BE2C (cell line): ENCODE measurements around the gene CALCOCO2.

Experiments
- DNase-seq: peaks from one replicate; pipeline ENCODE4 v3.0.0-alpha.2; 2020
- H3K27me3 ChIP-seq: fragments of 250-450 bp; sonication (Bioruptor Pico); 2 replicates; pipeline ENCODE4 v1.5.1; 2020; ENCODE audit warnings: mild to moderate bottlenecking
- H3K36me3 ChIP-seq: fragments of 250-450 bp; sonication (Bioruptor Pico); 2 replicates; pipeline ENCODE4 v1.5.1; 2020; ENCODE audit warnings: mild to moderate bottlenecking
- H3K4me1 ChIP-seq: fragments of 250-450 bp; sonication (Bioruptor Pico); 2 replicates; pipeline ENCODE4 v1.5.1; 2020
- H3K4me3 ChIP-seq: 2 replicates; pipeline ENCODE4 v1.5.1; 2011; ENCODE audit warnings: low read depth, low read length
- H3K9me3 ChIP-seq: fragments of 250-450 bp; sonication (Bioruptor Pico); 2 replicates; pipeline ENCODE4 v1.5.1; 2020
- TF ChIP-seq, protein P1 (sequence below): IDR thresholded peaks from 2 replicates; pipeline ENCODE4 v1.5.1; 2012; ENCODE audit warnings: mild to moderate bottlenecking, low read depth, low read length

CALCOCO2 gene

DNA sequence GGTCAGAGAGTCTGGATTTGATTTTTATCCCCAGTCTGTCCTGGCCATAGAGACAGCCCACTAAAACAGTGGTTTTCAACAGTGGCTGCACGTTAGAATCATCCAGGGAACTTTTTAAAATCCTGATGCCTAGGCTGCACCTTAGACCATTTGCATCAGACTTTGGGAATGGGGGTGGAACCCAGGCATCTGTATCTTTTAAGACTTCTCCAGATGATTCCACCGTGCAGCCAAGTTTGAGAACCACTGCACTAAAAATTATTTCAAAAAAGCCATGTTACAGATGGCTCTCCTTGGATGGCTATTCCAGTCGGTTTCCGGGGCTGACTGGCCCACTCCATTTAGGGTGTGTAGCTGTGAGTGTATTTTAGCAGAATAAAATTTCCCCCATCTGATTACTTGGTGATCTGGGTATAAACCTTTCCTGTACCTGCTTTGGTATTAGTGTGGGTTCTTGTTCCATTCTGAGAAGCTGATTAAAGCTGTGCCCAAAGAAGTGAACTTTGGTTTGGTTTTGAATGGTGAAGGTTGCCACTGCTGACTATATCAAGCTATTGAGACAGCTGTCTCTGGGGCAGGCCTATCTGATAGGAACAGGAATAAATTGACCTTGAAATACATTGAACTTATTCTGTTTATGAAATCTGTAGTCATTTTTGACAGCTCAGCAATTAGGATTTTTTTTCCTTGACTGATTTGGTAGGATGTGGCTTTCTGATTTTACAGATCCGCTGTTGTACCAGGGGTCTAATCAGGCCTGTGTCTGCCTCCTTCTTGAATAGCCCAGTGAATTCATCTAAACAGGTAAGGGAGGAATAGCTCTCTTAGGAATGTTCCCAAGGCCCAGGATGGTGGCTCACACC is 63.0 kb downstream of the CALCOCO2 start:
- Histone ChIP-seq H3K27me3 (no peaks in the 10 kb centered on the region), H3K4me3 (peak overlapping the region; percentile 95), H3K9me3 (no peaks in the 10 kb centered on the region), H3K36me3 (peaks cover 38% of the 10 kb centered on the region), H3K4me1 (no peaks in the 10 kb centered on the region)
- DNase-seq, result no peak
- TF ChIP-seq, protein P1, sequence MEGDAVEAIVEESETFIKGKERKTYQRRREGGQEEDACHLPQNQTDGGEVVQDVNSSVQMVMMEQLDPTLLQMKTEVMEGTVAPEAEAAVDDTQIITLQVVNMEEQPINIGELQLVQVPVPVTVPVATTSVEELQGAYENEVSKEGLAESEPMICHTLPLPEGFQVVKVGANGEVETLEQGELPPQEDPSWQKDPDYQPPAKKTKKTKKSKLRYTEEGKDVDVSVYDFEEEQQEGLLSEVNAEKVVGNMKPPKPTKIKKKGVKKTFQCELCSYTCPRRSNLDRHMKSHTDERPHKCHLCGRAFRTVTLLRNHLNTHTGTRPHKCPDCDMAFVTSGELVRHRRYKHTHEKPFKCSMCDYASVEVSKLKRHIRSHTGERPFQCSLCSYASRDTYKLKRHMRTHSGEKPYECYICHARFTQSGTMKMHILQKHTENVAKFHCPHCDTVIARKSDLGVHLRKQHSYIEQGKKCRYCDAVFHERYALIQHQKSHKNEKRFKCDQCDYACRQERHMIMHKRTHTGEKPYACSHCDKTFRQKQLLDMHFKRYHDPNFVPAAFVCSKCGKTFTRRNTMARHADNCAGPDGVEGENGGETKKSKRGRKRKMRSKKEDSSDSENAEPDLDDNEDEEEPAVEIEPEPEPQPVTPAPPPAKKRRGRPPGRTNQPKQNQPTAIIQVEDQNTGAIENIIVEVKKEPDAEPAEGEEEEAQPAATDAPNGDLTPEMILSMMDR, result no peak

DNA sequence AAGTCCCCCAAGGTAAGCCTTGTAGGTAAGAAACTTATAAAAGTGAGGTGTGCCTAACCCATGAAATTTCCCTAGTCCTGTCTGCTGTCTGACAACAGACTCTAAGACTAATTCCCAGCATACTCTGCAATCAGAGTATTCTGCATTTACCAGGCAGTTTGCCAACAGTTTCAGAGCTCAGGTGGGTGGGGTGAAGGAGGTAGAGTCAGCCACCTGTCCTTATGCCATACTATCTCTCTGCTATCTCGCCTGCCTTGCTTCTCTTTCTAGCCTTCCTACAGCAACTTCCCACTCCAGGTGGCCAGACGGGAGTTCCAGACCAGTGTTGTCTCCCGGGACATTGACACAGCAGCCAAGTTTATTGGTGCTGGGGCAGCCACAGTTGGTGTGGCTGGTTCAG is 64.1 kb downstream of the CALCOCO2 start:
- no peak for DNase-seq
- H3K4me1 ChIP-seq, result no peaks in the 10 kb centered on the region
- H3K9me3 ChIP-seq, result no peaks in the 10 kb centered on the region
- no peaks in the 10 kb centered on the region for H3K27me3 ChIP-seq
- H3K4me3 ChIP-seq, result no peak overlapping the region
- TF ChIP-seq, protein P1, result no peak
- H3K36me3 ChIP-seq, result peaks cover 38% of the 10 kb centered on the region

DNA sequence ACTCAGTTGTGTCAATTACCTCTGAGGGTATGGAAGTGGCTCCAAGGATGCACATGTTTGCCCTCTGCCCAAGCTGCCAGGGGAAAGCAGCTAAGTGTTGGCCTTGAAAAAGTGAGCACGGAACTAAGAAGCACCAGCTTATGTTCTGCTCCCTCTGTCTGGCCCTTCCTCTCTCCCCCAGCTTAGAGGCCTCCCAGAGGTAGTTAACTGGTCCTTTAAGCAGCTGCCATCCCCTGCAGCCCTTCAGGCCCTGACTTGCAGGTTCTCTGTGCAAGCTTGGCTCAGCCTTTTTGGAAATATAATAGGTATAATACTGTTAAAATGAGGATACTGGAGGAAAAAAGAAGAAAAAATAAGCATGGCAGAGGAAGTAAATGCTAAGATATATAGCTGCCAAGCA is 70.4 kb downstream of the CALCOCO2 start:
- Histone ChIP-seq H3K27me3 (no peaks in the 10 kb centered on the region), H3K36me3 (peaks cover 15% of the 10 kb centered on the region), H3K4me3 (no peak overlapping the region), H3K4me1 (no peaks in the 10 kb centered on the region), H3K9me3 (no peaks in the 10 kb centered on the region)
- TF ChIP-seq, protein P1, result no peak
- no peak for DNase-seq

DNA sequence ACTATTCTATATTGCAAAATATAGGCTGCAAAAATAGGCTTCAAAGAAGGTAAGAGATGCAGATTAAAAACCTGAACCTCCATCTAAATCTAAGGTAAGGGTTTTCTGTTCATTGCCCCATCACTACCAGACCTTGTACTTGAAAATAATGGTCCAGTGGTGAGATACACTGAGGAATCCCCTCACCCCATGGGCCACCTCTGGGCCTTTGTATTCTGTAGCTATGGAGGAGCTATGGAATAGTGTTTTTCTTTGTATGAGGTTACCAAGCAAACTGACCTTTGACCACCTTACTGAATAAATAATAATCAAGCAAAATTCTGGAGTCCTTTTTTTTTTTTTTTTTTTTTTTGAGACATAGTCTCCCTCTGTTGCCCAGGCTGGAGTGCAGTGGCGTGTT is 72.6 kb downstream of the CALCOCO2 start:
- Histone ChIP-seq H3K4me3 (no peak overlapping the region), H3K27me3 (no peaks in the 10 kb centered on the region), H3K4me1 (no peaks in the 10 kb centered on the region), H3K36me3 (no peaks in the 10 kb centered on the region; the same call in 1 of the 2 replicates), H3K9me3 (no peaks in the 10 kb centered on the region)
- DNase-seq, result no peak
- TF ChIP-seq, protein P1, result no peak

DNA sequence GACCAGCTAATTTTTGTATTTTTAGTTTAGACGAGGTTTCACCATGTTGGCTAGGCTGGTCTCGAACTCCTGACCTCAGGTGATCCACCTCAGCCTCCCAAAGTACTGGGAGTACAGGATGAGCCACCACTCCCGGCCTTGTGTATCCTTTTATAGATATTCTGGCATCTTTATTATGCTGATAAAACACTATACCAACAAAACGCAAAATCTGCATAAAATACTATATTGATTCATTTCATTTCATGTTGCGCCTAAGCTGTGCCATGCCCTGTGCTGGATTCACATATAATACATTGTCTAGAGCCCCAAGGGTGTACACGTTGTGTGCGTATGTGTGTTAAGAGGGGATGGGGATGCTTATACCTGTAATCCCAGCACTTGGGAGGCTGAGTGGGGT is 73.6 kb downstream of the CALCOCO2 start:
- no peaks in the 10 kb centered on the region for H3K36me3 ChIP-seq
- no peaks in the 10 kb centered on the region for H3K9me3 ChIP-seq
- TF ChIP-seq, protein P1, result no peak
- H3K4me1 ChIP-seq, result no peaks in the 10 kb centered on the region
- no peak overlapping the region for H3K4me3 ChIP-seq
- H3K27me3 ChIP-seq, result no peaks in the 10 kb centered on the region
- no peak for DNase-seq

DNA sequence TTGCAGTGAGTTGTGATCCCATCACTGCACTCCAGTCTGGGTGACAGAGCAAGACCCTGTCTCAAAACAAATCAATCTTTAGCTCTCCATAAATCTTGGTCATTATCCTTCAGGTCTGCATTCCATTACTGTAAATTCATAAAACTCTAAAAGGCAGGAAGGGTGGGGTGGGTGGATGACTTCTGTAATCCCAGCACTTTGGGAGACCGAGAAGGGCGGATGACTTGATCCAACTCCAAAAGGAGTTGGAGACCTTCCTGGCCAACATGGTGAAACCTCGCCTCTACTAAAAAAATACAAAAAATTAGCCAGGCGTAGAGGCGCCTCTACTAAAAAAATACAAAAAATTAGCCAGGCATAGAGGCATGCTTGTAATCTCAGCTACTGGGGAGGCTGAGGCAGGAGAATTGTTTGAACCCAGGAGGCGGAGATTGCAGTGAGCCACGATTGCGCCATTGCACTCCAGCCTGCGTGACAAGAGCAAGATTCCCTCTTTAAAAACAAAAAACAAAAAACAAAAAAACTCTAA is 75.2 kb downstream of the CALCOCO2 start:
- TF ChIP-seq, protein P1, result no peak
- Histone ChIP-seq H3K4me1 (peaks cover 5% of the 10 kb centered on the region), H3K36me3 (peaks cover 10% of the 10 kb centered on the region; the same call in 1 of the 2 replicates), H3K4me3 (no peak overlapping the region), H3K27me3 (no peaks in the 10 kb centered on the region), H3K9me3 (no peaks in the 10 kb centered on the region)
- no peak for DNase-seq
